Left renal pelvis (tissue), 4 donors: ENCODE results near the gene PPFIA1. TPM values are rescaled to one million over a fixed set of nuclear protein-coding genes. Genes with fewer than 3 reads are reported as not detected.

ENCODE experiments used
- DNase-seq, 4 donors: peaks; one replicate each; pipeline ENCODE4 v3.0.0-alpha.2; 2013; ENCODE audit warnings: low read depth in 4 of 4, low spot score in 3 of 4
- polyA plus RNA-seq, 4 donors: library from polyadenylated mRNA; unstranded; fragments of 120-200 nt; gene quantifications; one replicate each; pipeline ENCODE4 v1.2.1, GENCODE V29; 2013; ENCODE audit not compliant: insufficient read length in 4 of 4

Gene PPFIA1
- polyA plus RNA-seq, 4 donors, result 39.0 to 52.1 (median 48.2) TPM

- DNase-seq, result no peak
Observed at GRCh38 chr11:70424765-70425344, 154.4 kb downstream of the PPFIA1 start.

GRCh38 chr11:70427436-70427835 is 156.9 kb downstream of the PPFIA1 start:
- DNase-seq, result no peak

DNA sequence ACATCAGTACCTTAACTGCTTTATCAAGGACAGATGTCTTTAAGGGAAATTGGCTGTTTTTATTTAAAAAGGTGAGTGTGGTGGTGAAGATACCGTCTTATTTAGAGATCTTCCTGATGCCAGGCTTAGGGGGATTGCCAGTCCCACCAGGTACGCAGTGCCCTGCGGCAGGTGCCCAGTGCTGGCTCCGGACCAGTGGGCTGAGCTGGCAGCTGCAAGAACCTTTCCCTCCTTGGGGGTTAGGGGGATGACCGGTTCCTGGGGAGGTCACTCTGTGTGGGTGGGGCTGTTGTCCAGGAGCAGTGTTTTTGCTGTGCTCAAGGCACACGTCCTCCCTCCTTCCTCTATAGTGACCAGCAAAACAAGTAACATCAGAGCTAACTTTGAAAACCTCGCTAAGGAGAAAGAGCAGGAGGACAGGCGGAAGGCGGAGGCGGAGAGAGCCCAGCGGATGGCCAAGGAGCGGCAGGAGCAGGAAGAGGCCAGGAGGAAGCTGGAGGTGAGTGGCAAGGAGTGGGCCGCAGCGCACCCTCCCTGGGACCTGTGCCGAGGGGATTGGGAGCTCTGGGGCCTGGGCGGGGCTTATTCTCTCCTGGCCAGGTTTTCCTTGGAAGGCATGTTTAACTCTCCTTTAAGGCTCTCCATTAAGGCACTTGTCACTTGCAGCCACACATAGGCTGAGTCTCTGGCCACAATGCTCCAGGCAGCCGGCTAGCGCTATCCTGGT is 158.4 kb downstream of the PPFIA1 start:
- DNase-seq, result no peak

DNA sequence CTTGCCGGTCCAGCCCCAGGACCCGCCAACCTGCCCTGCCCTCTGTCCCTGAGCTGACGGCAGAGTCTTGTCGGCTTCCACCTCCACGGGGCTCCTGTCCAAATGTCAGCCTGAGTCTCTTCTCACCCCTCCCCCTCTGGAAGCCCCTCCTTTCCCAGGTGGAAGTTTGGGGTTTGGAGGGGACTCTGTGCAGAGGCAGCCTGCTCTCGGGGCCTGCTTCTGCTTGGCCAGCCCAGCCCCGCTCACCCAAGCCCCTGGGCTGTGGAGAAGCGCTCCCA is 158.9 kb downstream of the PPFIA1 start:
- no peak for DNase-seq

GRCh38 chr11:70429724-70430521 is 159.4 kb downstream of the PPFIA1 start:
- no peak for DNase-seq

DNA sequence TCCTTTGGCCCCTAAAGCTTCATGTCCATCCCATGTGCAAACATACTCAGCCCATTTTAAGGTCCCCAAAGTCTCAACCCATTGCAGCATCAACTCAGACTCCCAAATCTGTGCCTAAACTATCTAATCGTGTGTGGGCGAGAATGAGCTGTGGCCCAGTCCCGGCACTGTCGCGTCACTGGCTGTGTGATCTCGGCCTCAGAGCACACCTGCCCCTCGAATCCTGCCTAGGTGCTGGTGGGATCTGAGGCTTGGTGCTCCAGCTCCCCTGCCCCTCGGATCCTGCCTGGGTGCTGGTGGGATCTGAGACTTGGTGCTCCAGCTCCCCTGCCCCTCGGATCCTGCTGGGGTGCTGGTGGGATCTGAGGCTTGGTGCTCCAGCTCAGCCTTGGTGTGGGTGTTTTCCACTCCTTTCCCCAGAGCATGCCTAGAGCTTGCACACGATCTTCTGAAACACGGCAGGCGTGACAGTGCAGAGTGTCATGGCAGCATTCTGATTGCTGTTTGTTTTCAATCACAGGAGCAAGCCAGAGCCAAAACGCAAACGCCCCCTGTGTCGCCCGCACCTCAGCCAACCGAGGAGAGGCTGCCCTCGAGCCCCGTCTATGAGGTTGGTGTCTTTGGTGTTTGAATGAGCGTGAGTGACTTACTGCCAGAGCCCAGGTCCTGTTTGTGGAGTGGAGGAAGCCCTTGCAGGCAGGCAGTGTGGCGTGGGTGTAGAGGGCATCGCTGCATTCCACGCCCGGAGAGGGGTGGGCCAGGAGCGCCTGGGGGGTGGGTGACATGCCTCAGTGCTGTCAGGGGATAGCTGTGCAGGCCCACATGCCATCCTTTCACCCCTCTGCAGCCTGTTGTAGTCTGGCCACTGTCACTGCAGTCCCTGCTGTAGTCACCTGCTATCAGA is 160.4 kb downstream of the PPFIA1 start:
- no peak for DNase-seq

DNA sequence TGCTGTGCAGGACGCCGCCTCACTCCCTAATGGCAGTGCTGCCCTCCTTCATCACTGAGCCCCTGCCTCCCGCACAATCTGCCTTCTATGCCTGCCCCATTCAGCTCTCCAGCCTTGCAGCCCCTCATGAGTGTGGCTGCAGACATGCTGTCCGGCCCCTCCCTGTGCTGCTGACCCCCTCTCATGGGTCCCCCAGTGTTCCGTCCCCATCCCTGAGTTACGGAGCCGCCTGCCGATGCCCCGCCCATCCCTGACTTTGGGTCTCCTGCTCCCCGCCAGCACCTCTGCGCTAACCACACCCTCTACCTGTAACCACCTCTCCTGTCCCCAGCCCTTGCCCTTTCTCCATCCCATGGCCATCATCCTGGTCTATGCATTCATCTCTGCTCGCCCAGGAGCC is 161.1 kb downstream of the PPFIA1 start:
- DNase-seq, result no peak

DNA sequence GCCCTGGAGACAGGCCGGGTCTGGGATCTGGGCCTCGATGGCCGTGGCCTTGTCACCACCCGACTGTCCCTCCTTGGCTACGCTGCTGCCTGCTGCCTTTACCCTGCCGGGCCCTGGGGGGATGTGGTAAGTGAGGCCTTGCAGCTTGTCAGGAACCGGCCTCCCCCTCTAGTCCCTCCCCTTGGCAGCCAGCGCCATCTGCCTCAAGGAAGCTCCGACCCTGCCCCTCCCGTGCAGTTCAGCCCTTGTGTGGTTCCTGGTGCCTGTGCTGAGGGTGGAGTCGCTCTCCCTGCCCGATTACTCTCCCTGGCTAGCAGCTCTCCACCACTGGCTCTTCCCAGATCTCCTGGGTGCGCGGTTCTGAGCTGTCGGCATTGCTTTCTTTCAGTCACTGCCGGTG is 161.6 kb downstream of the PPFIA1 start:
- DNase-seq, result no peak

GRCh38 chr11:70432580-70432979 is 162.1 kb downstream of the PPFIA1 start:
- no peak for DNase-seq

DNA sequence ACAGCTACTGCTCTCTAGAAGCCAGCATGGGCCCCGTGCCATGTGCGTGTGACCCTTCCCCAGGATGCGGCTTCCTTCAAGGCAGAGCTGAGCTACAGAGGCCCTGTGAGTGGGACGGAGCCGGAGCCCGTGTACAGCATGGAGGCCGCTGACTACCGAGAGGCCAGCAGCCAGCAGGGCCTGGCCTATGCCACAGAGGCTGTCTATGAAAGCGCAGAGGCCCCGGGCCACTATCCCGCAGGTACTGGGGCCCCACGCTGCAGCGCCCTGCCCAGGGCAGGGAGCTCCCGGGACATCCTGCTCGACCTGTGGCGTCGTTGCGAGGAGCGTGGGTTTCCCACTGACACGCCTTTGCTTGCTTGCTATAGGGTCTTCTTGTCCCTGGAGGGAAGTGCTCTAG is 162.5 kb downstream of the PPFIA1 start:
- no peak for DNase-seq

GRCh38 chr11:70433526-70433925 is 163.0 kb downstream of the PPFIA1 start:
- DNase-seq, result no peak

Other genes with a start within 250 kb of the PPFIA1 start
- gene ANO1, start 192.4 kb upstream of the PPFIA1 start, polyA plus RNA-seq, result 10 to 100 TPM; 13.4 to 47.0 (median 15.2) TPM
- gene FADD, start 67.4 kb upstream of the PPFIA1 start, polyA plus RNA-seq, result 10 to 100 TPM; 10.8 to 20.0 (median 13.3) TPM
- gene CTTN, start 127.8 kb downstream of the PPFIA1 start, polyA plus RNA-seq, result 100 to 1,000 TPM; 132 to 226 (median 158) TPM